OCI-LY3 (cell line): ENCODE measurements around the gene PHKB.

Source experiments
- H2AFZ ChIP-seq: fragments of 200-600, 300-600 bp; shearing (Covaris generic); 2 replicates; pipeline ENCODE4 v1.6.0; 2014; ENCODE audit warnings: antibody characterized with exemption, low read depth, low read length
- H3K27ac ChIP-seq: fragments of 200-600, 300-600 bp; sonication (generic); 2 replicates; pipeline ENCODE4 v1.5.1; 2014; ENCODE audit warnings: mild to moderate bottlenecking, low read length, moderate library complexity, mixed read lengths
- H3K27me3 ChIP-seq: fragments of 200-600, 300-600 bp; sonication (generic); 2 replicates; pipeline ENCODE4 v1.6.1; 2014; ENCODE audit warnings: low read depth, low read length, mixed read lengths
- H3K36me3 ChIP-seq: fragments of 200-600, 300-600 bp; sonication (generic); replicated peaks from 2 replicates; pipeline ENCODE3; 2014; ENCODE audit warnings: low read depth, low read length, mixed read lengths
- H3K4me1 ChIP-seq: fragments of 300-600, 200-600 bp; sonication (generic); 2 replicates; pipeline ENCODE4 v1.6.1; 2014; ENCODE audit warnings: low read length, mixed read lengths
- H3K4me2 ChIP-seq: fragments of 200-600, 300-600 bp; sonication (generic); 2 replicates; pipeline ENCODE4 v1.6.1; 2014; ENCODE audit warnings: low read length, mixed read lengths
- H3K4me3 ChIP-seq: fragments of 300-600, 200-600 bp; sonication (generic); 2 replicates; pipeline ENCODE4 v1.5.1; 2014; ENCODE audit warnings: antibody characterized with exemption, mild to moderate bottlenecking, low read length, moderate library complexity
- H3K79me2 ChIP-seq: fragments of 300-600, 200-600 bp; shearing (Covaris generic); 2 replicates; pipeline ENCODE4 v1.6.1; 2014; ENCODE audit warnings: mild to moderate bottlenecking, low read length, mixed read lengths
- H3K9ac ChIP-seq: fragments of 300-600, 200-600 bp; shearing (Covaris generic); 2 replicates; pipeline ENCODE4 v1.6.0; 2014; ENCODE audit warnings: mild to moderate bottlenecking, low read length, moderate library complexity
- H3K9me3 ChIP-seq: fragments of 200-600, 300-600 bp; shearing (Covaris generic); 2 replicates; pipeline ENCODE4 v1.6.1; 2014; ENCODE audit warnings: low read length, mixed read lengths; ENCODE audit not compliant: insufficient read depth
- H4K20me1 ChIP-seq: fragments of 200-600, 300-600 bp; sonication (generic); 2 replicates; pipeline ENCODE4 v1.6.1; 2016; ENCODE audit warnings: low read length, mixed read lengths; ENCODE audit not compliant: insufficient read depth
- CTCF ChIP-seq: fragments of 200-600, 300-600 bp; sonication (generic); IDR thresholded peaks from 2 replicates; pipeline ENCODE4 v1.5.1; 2014; ENCODE audit warnings: antibody characterized with exemption, low read length, low read depth
- EZH2phosphoT487 ChIP-seq: fragments of 200-600 bp; shearing (Covaris generic); IDR thresholded peaks from 2 replicates; pipeline ENCODE4 v1.6.1; 2018; ENCODE audit warnings: antibody characterized with exemption, mixed run types, low read depth

Gene PHKB

GRCh38 chr16:47578573-47578972 is 117.4 kb downstream of the PHKB start:
- no peak overlapping the region for H2AFZ ChIP-seq
- no peak overlapping the region for H3K4me2 ChIP-seq
- no peaks in the 10 kb centered on the region for H4K20me1 ChIP-seq
- H3K4me3 ChIP-seq: no peak overlapping the region
- peaks cover 13% of the 10 kb centered on the region for H3K4me1 ChIP-seq
- H3K27me3 ChIP-seq: no peaks in the 10 kb centered on the region
- H3K27ac ChIP-seq: no peak overlapping the region
- no peaks in the 10 kb centered on the region for H3K36me3 ChIP-seq
- no peaks in the 10 kb centered on the region for H3K79me2 ChIP-seq
- no peak overlapping the region for H3K9ac ChIP-seq
- H3K9me3 ChIP-seq: no peaks in the 10 kb centered on the region
- no peak for TF ChIP-seq EZH2phosphoT487
- no peak for TF ChIP-seq CTCF

DNA sequence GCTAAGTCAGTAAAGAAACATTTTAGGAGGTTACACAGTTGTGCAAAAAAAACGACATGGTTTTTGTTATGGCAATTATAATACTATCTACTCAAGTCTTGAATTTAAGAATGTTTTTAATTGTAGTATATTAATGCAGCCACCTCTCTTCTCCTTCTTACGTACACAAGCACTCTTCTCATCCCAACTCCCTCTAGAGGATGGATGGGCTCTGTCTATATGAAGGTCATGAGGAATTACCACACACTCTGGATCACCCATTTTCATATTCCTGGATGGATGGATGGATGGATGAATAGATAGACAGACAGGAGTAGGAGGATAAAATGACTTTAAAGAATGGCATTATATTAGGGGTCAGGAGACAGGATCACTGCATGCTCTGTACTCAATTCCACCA is 120.0 kb downstream of the PHKB start:
- Histone ChIP-seq H3K4me2 (no peak overlapping the region), H3K27ac (no peak overlapping the region), H3K36me3 (no peaks in the 10 kb centered on the region), H2AFZ (no peak overlapping the region), H3K4me1 (no peaks in the 10 kb centered on the region), H3K4me3 (no peak overlapping the region), H3K79me2 (no peaks in the 10 kb centered on the region), H4K20me1 (no peaks in the 10 kb centered on the region), H3K9ac (no peak overlapping the region), H3K9me3 (no peaks in the 10 kb centered on the region), H3K27me3 (no peaks in the 10 kb centered on the region)
- no peak for TF ChIP-seq EZH2phosphoT487
- no peak for TF ChIP-seq CTCF

DNA sequence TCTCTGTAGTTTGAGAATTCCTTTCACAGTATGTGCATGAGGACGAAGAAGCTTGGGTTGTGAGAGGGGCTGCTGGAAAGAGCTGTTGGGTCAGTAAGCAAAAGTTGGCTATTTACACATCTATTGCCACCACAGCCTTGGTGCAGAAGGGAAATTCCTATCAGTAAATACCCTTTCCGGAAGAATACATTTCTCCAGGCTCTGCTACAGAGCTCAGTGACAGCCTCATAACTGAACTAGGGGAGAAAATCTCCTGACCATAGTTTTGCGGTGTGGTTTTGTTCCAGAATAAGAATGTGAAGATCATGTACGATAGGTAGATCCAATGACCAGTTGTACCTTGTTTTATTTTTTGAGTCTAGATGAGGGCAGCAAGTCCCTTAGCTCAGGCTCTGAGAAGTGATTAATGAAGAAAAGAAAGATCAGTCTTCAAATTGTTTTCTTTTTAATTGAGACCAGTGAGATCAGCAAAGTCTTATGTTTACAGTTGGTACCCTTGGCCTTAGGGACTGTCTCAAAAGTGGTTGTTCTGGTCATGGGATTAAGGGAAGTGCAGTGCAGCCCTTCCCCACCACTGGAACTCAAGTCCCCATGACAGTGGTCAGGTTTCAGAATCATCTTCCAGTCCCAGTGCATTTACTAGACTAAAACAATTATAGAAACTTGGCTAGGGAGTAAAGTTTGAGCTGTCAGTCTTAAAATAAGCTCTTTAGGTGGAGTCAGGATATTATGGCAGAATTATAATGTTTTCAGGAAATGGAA is 123.5 kb downstream of the PHKB start:
- no peaks in the 10 kb centered on the region for H4K20me1 ChIP-seq
- no peak overlapping the region for H3K4me3 ChIP-seq
- H3K27ac ChIP-seq: no peak overlapping the region
- no peaks in the 10 kb centered on the region for H3K4me1 ChIP-seq
- no peaks in the 10 kb centered on the region for H3K79me2 ChIP-seq
- TF ChIP-seq CTCF: no peak
- TF ChIP-seq EZH2phosphoT487: no peak
- no peaks in the 10 kb centered on the region for H3K9me3 ChIP-seq
- H3K4me2 ChIP-seq: no peak overlapping the region
- H3K9ac ChIP-seq: no peak overlapping the region
- H3K36me3 ChIP-seq: no peaks in the 10 kb centered on the region
- no peak overlapping the region for H2AFZ ChIP-seq
- no peaks in the 10 kb centered on the region for H3K27me3 ChIP-seq

GRCh38 chr16:47586121-47586520 is 125.0 kb downstream of the PHKB start:
- TF ChIP-seq EZH2phosphoT487 (no peak), CTCF (no peak)
- no peak overlapping the region for H3K4me2 ChIP-seq
- H3K79me2 ChIP-seq: no peaks in the 10 kb centered on the region
- H3K9ac ChIP-seq: no peak overlapping the region
- no peaks in the 10 kb centered on the region for H3K4me1 ChIP-seq
- no peaks in the 10 kb centered on the region for H3K27me3 ChIP-seq
- no peaks in the 10 kb centered on the region for H4K20me1 ChIP-seq
- H3K27ac ChIP-seq: no peak overlapping the region
- no peak overlapping the region for H3K4me3 ChIP-seq
- H2AFZ ChIP-seq: no peak overlapping the region
- no peaks in the 10 kb centered on the region for H3K9me3 ChIP-seq
- peaks cover 2% of the 10 kb centered on the region for H3K36me3 ChIP-seq
